HEK293T (cell line): ENCODE measurements around the gene SATB2.

Source experiments
- CTCF ChIA-PET: fragments of 350-600 bp; formaldehyde crosslinking; extraction: SDS; loops from one replicate; lab custom pipeline; 2021; ENCODE audit warnings: antibody characterized with exemption, inconsistent platforms; lab: Yijun Ruan, JAX
- POLR2A ChIA-PET: fragments of 350-600 bp; formaldehyde crosslinking; extraction: SDS; loops from one replicate; lab custom pipeline; 2020; ENCODE audit warnings: antibody characterized with exemption, inconsistent platforms; lab: Yijun Ruan, JAX
- DNase-seq: peaks from one replicate; pipeline ENCODE4 v3.0.0; 2012; ENCODE audit warnings: mixed read lengths; ENCODE audit errors: extremely low spot score
- ARNT ChIP-seq: fragments of 450-650 bp; IDR thresholded peaks from 2 replicates; pipeline ENCODE4 v1.6.1; 2017; ENCODE audit warnings: mild to moderate bottlenecking
- BHLHE40 ChIP-seq: fragments of 450-650 bp; IDR thresholded peaks from 2 replicates; pipeline ENCODE4 v1.6.1; 2016; ENCODE audit warnings: mild to moderate bottlenecking, moderate library complexity, borderline replicate concordance
- CTBP1 ChIP-seq: fragments of 450-650 bp; IDR thresholded peaks from 2 replicates; pipeline ENCODE4 v1.6.1; 2016; ENCODE audit warnings: borderline replicate concordance
- ELF4 ChIP-seq: fragments of 450-650 bp; IDR thresholded peaks from 2 replicates; pipeline ENCODE4 v1.6.1; 2017; ENCODE audit warnings: antibody characterized with exemption
- FOXA1 ChIP-seq: fragments of 450-650 bp; IDR thresholded peaks from 2 replicates; pipeline ENCODE4 v1.6.1; 2016; ENCODE audit warnings: mild to moderate bottlenecking
- FOXK2 ChIP-seq: fragments of 450-650 bp; IDR thresholded peaks from 2 replicates; pipeline ENCODE4 v1.6.1; 2016; ENCODE audit warnings: mild to moderate bottlenecking
- FOXM1 ChIP-seq: fragments of 450-650 bp; IDR thresholded peaks from 2 replicates; pipeline ENCODE4 v1.6.1; 2017; ENCODE audit warnings: mild to moderate bottlenecking, borderline replicate concordance
- HDGF ChIP-seq: fragments of 450-650 bp; IDR thresholded peaks from 2 replicates; pipeline ENCODE4 v1.6.1; 2017; ENCODE audit warnings: antibody characterized with exemption, borderline replicate concordance
- L3MBTL2 ChIP-seq: fragments of 450-650 bp; conservative IDR thresholded peaks from 2 replicates; pipeline ENCODE4 v1.6.1; 2016; ENCODE audit warnings: mild to moderate bottlenecking
- LEF1 ChIP-seq: fragments of 450-650 bp; IDR thresholded peaks from 2 replicates; pipeline ENCODE4 v1.6.1; 2017; ENCODE audit warnings: mild to moderate bottlenecking, borderline replicate concordance
- NFRKB ChIP-seq: fragments of 450-650 bp; IDR thresholded peaks from 2 replicates; pipeline ENCODE4 v1.6.1; 2016; ENCODE audit warnings: mild to moderate bottlenecking, moderate library complexity
- SP1 ChIP-seq: fragments of 450-650 bp; IDR thresholded peaks from 2 replicates; pipeline ENCODE4 v1.6.1; 2017
- SUZ12 ChIP-seq: fragments of 450-650 bp; IDR thresholded peaks from 2 replicates; pipeline ENCODE4 v1.6.1; 2016; ENCODE audit warnings: mild to moderate bottlenecking
- TARDBP ChIP-seq: fragments of 450-650 bp; IDR thresholded peaks from 2 replicates; pipeline ENCODE4 v1.6.1; 2016
- ZNF384 ChIP-seq: fragments of 450-650 bp; IDR thresholded peaks from 2 replicates; pipeline ENCODE4 v1.6.1; 2016
- TF ChIP-seq, protein P1 (sequence below): fragments of 450-650 bp; IDR thresholded peaks from 2 replicates; pipeline ENCODE4 v1.6.1; 2016

The SATB2 gene

DNA sequence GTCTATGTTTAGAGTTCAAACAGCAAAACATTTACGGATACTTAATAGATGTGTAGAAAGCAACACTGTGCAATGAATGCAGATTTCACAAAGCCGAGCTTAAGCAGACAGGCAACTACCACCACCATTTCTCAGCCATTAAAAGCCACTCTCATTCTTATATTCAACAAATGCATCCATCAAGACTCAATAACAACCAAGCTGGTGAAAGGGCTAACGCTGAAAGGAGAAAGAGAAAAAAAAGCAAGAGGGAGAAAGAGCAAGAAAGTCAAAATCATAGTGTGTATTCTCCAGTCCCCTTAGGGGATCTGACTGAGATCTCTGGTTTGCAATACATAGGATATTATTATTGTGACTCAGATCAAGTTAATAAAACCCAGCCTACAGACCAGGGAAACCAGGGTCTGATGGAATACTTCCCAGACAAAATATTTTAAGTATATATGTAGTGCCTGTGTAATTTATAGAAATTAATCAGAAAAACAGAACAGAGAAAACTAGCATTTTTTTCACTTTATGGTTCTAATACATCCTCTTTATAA lies 14.1 kb downstream of the SATB2 start:
- DNase-seq, result no peak
- CTCF ChIA-PET, result interaction anchor here (0.6 to 0.7 kb wide), 2 partner anchors 12 to 212 kb away, joined by 4 to 6 read pairs; no protein-coding TSS in a partner anchor
- TF ChIP-seq FOXM1 (no peak), NFRKB (no peak), TARDBP (no peak), SUZ12 (no peak), SP1 (no peak), BHLHE40 (no peak), LEF1 (no peak)
- POLR2A ChIA-PET, result no interaction called here

DNA sequence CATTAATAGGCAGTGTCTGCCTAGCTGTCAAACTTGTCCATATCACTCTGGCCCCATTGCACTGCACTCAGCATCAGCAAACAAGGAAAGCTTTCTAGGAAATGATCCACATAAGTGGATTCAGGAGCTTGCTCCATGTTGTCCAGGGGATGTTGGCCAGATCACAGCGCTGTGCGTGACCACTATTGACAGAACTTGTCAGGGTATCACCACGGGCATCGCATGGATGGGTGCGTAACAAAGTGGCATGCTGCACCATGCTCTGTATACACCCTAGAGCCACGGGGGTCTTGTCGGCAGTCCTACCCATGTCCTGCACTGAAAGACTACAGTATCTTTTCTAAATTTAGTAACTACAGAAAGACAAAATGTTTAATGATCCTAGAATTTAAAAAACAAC lies 15.6 kb downstream of the SATB2 start:
- no peak for TF ChIP-seq BHLHE40
- ChIA-PET CTCF (interaction anchor here (0.6 to 1.2 kb wide), 2 partner anchors 44 to 287 kb away, joined by 3 read pairs; no protein-coding TSS in a partner anchor), POLR2A (no interaction called here)
- DNase-seq, result no peak

DNA sequence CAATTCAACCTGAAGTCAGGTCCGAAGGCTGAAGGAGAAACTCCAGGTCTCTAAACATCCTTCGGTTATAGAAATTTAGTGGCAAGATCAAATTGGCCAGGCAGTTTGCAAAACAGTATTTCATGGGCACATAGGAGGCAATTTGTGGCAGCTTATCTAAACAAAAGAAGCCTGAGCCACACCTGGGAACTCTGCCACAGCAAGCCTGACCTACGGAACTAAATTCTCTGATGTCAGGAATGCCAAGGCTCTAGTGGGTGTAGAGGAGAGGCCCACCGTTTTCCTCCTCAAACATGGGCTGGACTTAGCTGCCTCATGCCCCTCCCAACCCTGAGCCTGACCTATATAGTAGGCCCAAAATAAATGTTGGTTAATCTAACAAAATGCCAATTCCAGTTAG lies 16.0 kb downstream of the SATB2 start:
- POLR2A ChIA-PET, result no interaction called here
- DNase-seq, result no peak
- CTCF ChIA-PET, result interaction anchor here (0.6 to 1.2 kb wide), 2 partner anchors 44 to 287 kb away, joined by 3 read pairs; no protein-coding TSS in a partner anchor
- TF ChIP-seq LEF1 (no peak), SUZ12 (no peak), FOXA1 (no peak), FOXM1 (no peak), ZNF384 (no peak), CTBP1 (no peak), ELF4 (no peak), SP1 (no peak), L3MBTL2 (no peak), FOXK2 (no peak)
- TF ChIP-seq, protein P1, sequence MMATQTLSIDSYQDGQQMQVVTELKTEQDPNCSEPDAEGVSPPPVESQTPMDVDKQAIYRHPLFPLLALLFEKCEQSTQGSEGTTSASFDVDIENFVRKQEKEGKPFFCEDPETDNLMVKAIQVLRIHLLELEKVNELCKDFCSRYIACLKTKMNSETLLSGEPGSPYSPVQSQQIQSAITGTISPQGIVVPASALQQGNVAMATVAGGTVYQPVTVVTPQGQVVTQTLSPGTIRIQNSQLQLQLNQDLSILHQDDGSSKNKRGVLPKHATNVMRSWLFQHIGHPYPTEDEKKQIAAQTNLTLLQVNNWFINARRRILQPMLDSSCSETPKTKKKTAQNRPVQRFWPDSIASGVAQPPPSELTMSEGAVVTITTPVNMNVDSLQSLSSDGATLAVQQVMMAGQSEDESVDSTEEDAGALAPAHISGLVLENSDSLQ, result no peak

DNA sequence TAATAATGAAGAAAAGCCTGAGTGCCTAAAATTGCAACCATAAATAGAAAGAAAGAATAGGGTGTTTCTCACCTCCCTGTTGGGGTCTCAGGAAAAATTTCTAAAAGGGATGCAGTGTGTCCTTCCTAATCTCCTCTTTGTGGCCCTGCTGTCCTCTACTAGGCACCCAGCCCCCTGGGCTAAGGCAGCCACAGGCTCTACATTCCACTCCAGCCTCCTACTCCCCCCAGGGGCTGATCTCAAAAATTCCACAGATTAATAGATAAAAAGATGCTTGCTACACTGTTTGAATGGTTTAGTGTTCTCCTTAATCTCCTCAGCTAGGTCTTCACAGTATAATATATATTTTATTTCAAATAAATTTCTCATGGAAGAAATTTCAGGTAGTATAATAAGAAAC lies 17.6 kb downstream of the SATB2 start:
- ChIA-PET CTCF (no interaction called here), POLR2A (no interaction called here)
- no peak for DNase-seq
- TF ChIP-seq, protein P1, result no peak
- TF ChIP-seq FOXK2, result no peak
- no peak for TF ChIP-seq TARDBP
- TF ChIP-seq ARNT, result no peak
- TF ChIP-seq HDGF, result no peak
- no peak for TF ChIP-seq FOXA1
- no peak for TF ChIP-seq SP1
- TF ChIP-seq ELF4, result no peak
- no peak for TF ChIP-seq BHLHE40
- no peak for TF ChIP-seq SUZ12

DNA sequence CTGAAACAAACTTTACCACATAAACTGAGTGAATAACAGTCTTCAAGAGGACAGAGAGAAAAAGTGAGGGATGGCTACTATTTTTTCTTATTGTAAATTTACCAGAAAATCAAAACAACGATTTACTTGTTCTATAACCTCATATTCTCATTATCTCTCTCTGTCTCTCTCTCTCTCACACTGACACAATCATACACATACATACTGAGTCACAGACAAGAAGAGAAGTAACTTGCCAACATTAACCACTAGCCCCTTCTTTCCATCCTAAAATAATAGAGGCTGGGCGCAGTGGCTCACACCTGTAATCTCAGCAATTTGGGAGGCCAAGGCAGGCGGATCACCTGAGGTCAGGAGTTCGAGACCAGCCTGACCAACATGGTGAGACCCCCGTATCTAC lies 18.2 kb downstream of the SATB2 start:
- DNase-seq, result no peak
- TF ChIP-seq HDGF (no peak), FOXK2 (no peak), BHLHE40 (no peak), FOXA1 (no peak), TARDBP (no peak), SUZ12 (no peak), LEF1 (no peak), NFRKB (no peak), FOXM1 (no peak), ARNT (no peak), ELF4 (no peak), ZNF384 (no peak), CTBP1 (no peak), SP1 (no peak), L3MBTL2 (no peak)
- TF ChIP-seq, protein P1, result no peak
- POLR2A ChIA-PET, result interaction anchor here (0.8 to 1.1 kb wide), 2 partner anchors 31 to 1309 kb away, joined by 3 to 4 read pairs; no protein-coding TSS in a partner anchor
- CTCF ChIA-PET, result no interaction called here

DNA sequence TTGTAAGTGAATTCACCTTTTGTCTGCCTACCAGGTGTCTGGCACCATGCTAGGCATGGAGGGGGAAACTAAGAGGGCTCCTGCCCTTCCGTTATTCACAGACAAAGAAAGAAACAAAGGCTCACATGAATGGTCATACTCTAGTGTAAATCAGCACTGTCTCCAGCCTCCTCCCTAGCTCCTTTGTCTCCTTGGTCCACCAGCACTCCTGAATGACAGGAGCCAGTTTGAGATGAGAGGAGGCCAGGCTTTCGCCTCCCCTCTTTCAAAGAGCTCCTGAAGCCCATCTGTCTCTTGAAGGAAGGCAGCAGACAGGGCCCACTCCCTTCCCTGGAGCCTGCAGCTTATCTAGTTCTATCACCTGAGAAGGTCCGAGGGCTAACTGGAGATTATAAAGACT lies 18.7 kb downstream of the SATB2 start:
- CTCF ChIA-PET, result interaction anchor here (1.1 kb wide), 1 partner anchor 50 kb away, joined by 3 read pairs; no protein-coding TSS in a partner anchor
- no peak for DNase-seq
- POLR2A ChIA-PET, result interaction anchor here (0.8 to 1.1 kb wide), 2 partner anchors 31 to 1309 kb away, joined by 3 to 4 read pairs; no protein-coding TSS in a partner anchor

More for the DNA sequence above, 18.7 kb downstream of the SATB2 start:
- TF ChIP-seq, protein P1, result no peak
- TF ChIP-seq LEF1, result no peak
- no peak for TF ChIP-seq ZNF384
- TF ChIP-seq FOXA1, result no peak
- no peak for TF ChIP-seq FOXK2
- TF ChIP-seq NFRKB, result no peak
- no peak for TF ChIP-seq FOXM1
- TF ChIP-seq ELF4, result no peak
- TF ChIP-seq SUZ12, result no peak
- TF ChIP-seq SP1, result no peak
- no peak for TF ChIP-seq HDGF
- no peak for TF ChIP-seq CTBP1
- no peak for TF ChIP-seq L3MBTL2
- TF ChIP-seq ARNT, result no peak
- no peak for TF ChIP-seq BHLHE40
- no peak for TF ChIP-seq TARDBP
